T-helper 2 cell treated with Interferon-gamma antibody and Interleukin-4, amounts not matched to agents 5 μg/mL and 100 μg/mL, for 36 hours (primary cell): ENCODE data around the gene APOM.
A peak's percentile ranks its signal among the peaks of the same experiment; 100 is the strongest.

Experiments used
- DNase-seq: peaks from one replicate; pipeline ENCODE4 v3.0.0; 2021; ENCODE audit warnings: low spot score
- H3K27ac Mint-ChIP-seq: one replicate; pipeline ENCODE4 v1.8.0; 2021; ENCODE audit warnings: mild to moderate bottlenecking, mixed read lengths
- H3K27me3 Mint-ChIP-seq: one replicate; pipeline ENCODE4 v1.8.0; 2021; ENCODE audit warnings: low read depth, mixed read lengths
- H3K36me3 Mint-ChIP-seq: one replicate; pipeline ENCODE4 v1.8.0; 2021; ENCODE audit warnings: low read depth, mixed read lengths
- H3K4me1 Mint-ChIP-seq: one replicate; pipeline ENCODE4 v1.8.0; 2021; ENCODE audit warnings: low read depth, mixed read lengths
- H3K4me3 Mint-ChIP-seq: one replicate; pipeline ENCODE4 v1.8.0; 2022; ENCODE audit warnings: mild to moderate bottlenecking, moderate library complexity, mixed read lengths
- H3K9me3 Mint-ChIP-seq: one replicate; pipeline ENCODE4 v1.8.0; 2021; ENCODE audit warnings: mixed read lengths

Gene APOM

DNA sequence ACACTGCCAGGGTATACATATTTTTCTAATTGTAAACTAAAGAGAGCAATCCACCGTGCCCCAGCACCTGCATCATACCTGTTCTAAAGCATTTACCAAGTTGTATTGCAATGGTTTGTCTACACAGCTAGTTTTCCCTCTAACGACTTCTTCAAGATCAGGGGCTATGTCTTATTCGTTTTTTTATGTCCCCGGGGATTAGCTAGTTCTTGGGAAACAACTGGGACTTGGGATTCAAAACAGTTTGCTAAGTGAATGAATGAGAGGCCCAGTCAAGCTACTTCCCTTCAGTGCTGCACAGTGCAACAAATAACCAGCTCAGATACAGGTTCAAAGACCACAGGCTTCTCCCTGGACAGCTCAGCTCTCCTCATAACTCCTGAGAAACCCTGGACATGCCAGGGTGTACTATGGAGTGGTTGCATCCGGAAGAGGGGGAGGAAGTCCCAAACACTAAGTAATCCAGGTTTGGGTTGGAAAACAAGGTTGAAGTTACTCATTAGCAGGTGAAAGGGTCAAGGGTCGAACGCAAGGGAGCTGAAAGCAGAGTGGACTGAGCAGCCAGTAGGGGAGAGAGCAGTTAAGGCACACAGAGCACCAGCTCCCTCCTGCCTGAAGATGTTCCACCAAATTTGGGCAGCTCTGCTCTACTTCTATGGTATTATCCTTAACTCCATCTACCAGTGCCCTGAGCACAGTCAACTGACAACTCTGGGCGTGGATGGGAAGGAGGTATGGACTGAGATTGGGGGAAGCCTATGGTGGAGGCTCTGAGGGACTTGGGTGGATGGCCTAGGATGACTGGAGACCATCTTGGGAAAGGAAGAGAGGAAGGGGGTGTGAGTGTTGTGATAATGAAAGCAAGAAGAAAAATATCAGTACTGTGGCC lies at the start of gene APOM:
TSS of gene APOM (plus strand) at position 546 of the 889 bp plus-strand sequence. CDS start at position 619, 73 bp downstream.
- Mint-ChIP-seq H3K4me1 (peaks cover 56% of the 10 kb centered on the region), H3K27ac (peak within 1 kb of the TSS; percentile 65), H3K27me3 (no peaks in the 10 kb centered on the region), H3K4me3 (no peak within 1 kb of the TSS), H3K9me3 (no peaks in the 10 kb centered on the region), H3K36me3 (peaks cover 46% of the 10 kb centered on the region)
- DNase-seq: no peak

DNA sequence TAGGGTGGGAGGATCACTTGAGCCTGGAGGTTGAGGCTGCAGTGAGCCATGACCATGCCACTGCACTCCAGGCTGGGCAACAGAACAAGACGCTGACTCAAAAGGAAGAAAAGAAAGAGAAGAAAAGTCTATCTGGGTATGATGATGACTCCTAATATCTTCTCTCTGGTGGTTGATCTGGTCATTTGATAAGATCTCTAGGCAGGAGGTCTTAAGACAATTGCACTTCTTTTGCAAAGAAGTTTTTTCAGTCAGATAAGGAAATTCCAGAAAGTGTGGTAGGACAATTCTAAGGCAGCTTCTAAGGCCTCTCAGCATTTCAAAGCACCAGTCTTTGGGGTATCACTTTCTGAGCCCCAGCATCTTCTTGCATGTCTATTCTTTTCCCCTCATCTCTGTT lies 48.4 kb upstream of the APOM start:
- Mint-ChIP-seq H3K36me3 (no peaks in the 10 kb centered on the region), H3K9me3 (no peaks in the 10 kb centered on the region), H3K4me1 (peaks cover 6% of the 10 kb centered on the region), H3K4me3 (no peak overlapping the region), H3K27me3 (no peaks in the 10 kb centered on the region), H3K27ac (peak overlapping the region; percentile 38)
- no peak for DNase-seq

DNA sequence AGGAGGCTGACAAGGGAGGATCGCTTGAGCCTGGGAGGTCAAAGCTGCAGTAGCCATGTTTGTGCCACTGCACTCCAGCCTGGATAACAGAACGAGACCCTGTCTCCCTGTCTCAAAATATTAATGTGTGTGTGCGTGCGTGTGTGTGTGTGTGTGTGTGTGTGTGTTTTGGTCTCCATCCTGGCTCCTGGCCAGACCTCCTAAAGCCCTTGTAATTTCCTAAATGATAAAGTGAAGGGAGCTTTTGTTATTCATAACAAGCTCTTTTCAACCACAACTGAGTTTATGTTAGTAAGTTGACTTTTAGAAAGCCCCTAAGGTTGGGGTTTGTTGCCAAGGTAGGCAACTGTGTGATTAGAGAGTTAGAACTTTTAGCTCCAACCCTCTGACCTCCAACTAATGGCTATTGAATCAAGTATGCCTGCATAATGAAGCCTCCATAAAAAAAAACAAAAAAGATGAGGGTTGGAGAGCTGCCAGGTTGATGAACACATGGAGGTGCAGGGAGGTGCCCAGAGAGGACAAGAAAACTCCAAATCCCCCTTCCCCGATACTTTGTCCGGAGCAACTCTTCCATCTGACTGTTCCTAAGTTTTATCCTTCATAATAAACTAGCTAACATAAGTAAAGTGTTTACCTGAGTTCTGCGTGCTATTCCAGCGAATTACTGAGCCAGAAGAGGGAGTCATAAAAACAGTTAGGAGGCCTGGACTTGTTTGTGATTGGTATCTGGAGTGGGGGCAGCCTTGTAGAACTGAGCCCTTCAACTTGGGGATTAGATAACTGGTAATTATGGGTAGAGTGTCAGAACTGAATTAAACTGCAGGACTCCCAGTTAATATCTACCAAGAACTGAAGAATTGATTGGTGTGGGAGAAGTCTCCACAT lies 45.9 kb upstream of the APOM start:
- Mint-ChIP-seq H3K4me1 (peaks cover 13% of the 10 kb centered on the region), H3K9me3 (no peaks in the 10 kb centered on the region), H3K27ac (no peak overlapping the region), H3K4me3 (no peak overlapping the region), H3K36me3 (no peaks in the 10 kb centered on the region), H3K27me3 (no peaks in the 10 kb centered on the region)
- DNase-seq: no peak

- no peaks in the 10 kb centered on the region for H3K9me3 Mint-ChIP-seq
- peaks cover 23% of the 10 kb centered on the region for H3K4me1 Mint-ChIP-seq
- H3K27ac Mint-ChIP-seq: no peak overlapping the region
- H3K27me3 Mint-ChIP-seq: no peaks in the 10 kb centered on the region
- DNase-seq: no peak
- H3K4me3 Mint-ChIP-seq: no peak overlapping the region
- H3K36me3 Mint-ChIP-seq: no peaks in the 10 kb centered on the region
Observed at GRCh38 chr6:31610968-31611367, 44.7 kb upstream of the APOM start.

DNA sequence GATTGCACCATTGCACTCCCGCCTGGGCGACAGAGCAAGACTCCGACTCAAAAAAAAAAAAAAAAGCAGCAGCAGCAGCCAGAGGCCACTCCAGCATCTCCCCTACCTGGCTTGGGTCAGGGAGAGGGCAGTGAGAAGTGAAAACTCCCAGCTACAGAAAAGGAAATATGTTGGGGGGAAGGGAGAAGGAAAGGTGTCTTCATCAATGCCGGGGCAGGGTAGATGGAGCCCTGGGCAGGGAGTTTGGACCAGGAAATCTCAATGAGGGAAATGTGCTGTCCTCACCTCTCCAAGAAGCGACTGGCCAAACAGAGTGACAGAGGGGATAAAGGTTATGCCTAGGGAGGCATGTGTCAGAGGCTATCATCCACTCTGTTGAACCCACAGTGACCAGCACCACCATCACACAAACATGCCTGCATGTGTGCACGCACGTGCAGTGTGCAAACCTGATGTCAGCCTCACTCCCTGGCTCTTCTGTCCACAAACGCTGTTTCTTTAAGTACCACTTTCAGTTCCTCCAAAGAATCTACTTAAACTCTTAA lies 41.5 kb upstream of the APOM start:
- H3K27ac Mint-ChIP-seq: no peak overlapping the region
- DNase-seq: no peak

DNA sequence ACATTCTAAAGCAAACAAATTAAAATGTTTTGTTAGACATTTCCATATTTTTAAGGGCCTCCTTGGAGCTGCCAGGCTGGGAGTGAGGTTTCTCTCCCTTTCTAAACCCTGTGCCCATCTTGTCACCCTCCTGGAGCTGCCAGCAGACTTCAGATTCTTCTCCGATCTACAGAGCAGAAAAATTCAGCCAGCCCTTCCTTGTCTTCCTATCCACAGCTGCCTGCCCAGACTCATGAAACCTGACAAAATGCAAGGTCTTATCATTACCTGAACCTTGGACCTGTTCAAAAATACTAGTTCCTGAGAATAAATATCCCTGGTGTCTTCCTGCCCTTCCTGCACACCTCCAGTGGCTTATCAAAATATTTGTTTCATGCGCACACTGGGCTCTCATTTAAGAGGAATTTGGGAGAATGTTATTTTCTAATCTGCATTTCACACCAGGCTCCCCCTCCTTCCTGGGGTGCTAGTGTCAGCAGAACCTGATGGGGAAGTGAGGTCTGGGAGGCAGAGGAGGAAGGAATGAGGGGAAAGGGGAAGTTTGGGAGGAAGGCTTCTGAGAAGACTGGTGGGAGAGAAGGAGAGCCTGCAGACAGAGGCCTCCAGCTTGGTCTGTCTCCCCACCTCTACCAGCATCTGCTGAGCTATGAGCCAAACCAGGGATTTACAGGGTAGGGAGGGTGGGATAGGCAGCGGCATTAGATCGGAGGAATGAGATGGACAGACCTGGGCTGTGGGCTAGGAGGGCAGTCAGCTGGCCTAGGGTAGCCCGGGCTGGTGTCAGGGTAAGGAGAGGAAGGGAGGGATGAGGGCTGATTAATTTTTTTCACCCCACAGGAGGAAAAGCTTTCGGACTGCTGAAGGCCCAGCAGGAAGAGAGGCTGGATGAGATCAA lies 40.8 kb upstream of the APOM start, which contains the start of gene AIF1:
TSS of gene AIF1 (plus strand) at position 551 of the 895 bp plus-strand sequence. CDS start at position 647, 96 bp downstream.
- Mint-ChIP-seq H3K36me3 (peaks cover 9% of the 10 kb centered on the region), H3K4me3 (peak within 1 kb of the TSS; percentile 81), H3K4me1 (peaks cover 33% of the 10 kb centered on the region), H3K27ac (peak within 1 kb of the TSS; percentile 90), H3K9me3 (no peaks in the 10 kb centered on the region), H3K27me3 (no peaks in the 10 kb centered on the region)
- no peak for DNase-seq

More for the DNA sequence above, 41.5 kb upstream of the APOM start:
- Mint-ChIP-seq H3K27me3 (no peaks in the 10 kb centered on the region), H3K4me1 (peaks cover 31% of the 10 kb centered on the region), H3K36me3 (peaks cover 7% of the 10 kb centered on the region), H3K9me3 (no peaks in the 10 kb centered on the region), H3K4me3 (no peak overlapping the region)

GRCh38 chr6:31615748-31616147 lies 39.9 kb upstream of the APOM start:
- Mint-ChIP-seq H3K27me3 (no peaks in the 10 kb centered on the region), H3K9me3 (no peaks in the 10 kb centered on the region), H3K4me3 (peak overlapping the region; percentile 81), H3K4me1 (peaks cover 33% of the 10 kb centered on the region), H3K27ac (peak overlapping the region; percentile 90), H3K36me3 (peaks cover 9% of the 10 kb centered on the region)
- DNase-seq: peak; percentile 18

- H3K36me3 Mint-ChIP-seq: peaks cover 19% of the 10 kb centered on the region
- H3K4me1 Mint-ChIP-seq: peaks cover 41% of the 10 kb centered on the region
- H3K27ac Mint-ChIP-seq: peak overlapping the region; percentile 90
- no peaks in the 10 kb centered on the region for H3K27me3 Mint-ChIP-seq
- H3K9me3 Mint-ChIP-seq: no peaks in the 10 kb centered on the region
- no peak for DNase-seq
- peak overlapping the region; percentile 81 for H3K4me3 Mint-ChIP-seq
Observed at GRCh38 chr6:31617010-31617409, 38.7 kb upstream of the APOM start.

DNA sequence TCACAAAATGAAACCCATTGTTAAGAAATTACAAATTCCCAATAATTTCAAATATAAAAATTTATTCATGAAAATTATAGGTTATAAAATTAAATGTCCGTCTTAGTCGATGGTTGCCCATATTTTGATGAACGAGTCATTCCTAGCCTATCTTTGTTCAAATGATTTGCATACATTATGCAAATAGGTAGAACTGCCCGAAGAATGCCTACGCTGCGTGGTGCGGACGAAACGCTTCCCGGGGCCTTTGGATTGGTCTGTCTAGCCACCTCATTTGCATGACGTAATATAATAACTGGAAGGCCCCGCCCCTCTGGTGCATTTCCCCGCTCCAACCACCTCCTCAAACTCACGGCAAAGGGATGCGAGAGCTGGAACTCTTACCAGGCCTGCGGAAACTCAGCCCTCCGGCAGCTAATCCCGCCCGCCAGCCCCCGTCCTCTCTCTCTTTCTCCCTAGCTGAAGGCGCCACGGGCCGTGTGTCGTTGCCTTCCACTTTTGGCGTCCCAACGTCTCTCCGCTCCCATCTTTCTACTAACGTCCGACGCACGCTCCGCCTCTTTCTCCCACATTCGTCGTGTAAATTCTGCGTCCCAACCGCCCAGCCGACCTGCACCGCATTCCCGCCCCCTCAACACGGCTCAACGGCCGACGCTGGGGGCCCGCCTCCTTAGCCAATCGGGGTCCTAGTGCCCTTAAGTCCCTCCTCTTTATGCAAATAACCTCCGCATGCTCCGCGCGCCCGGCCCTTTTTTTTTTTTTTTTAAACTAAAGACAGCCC lies 35.7 kb upstream of the APOM start:
- Mint-ChIP-seq H3K4me1 (peaks cover 44% of the 10 kb centered on the region), H3K36me3 (peaks cover 41% of the 10 kb centered on the region), H3K9me3 (no peaks in the 10 kb centered on the region), H3K4me3 (peak overlapping the region; percentile 86), H3K27ac (peak overlapping the region; percentile 99), H3K27me3 (no peaks in the 10 kb centered on the region)
- peak; percentile 98 for DNase-seq

GRCh38 chr6:31620586-31621319 lies 34.9 kb upstream of the APOM start, which contains the start of gene PRRC2A:
Gene PRRC2A (plus strand): TSS chr6:31620715. CDS start chr6:31622790, 2,075 bp downstream.
- Mint-ChIP-seq H3K36me3 (peaks cover 47% of the 10 kb centered on the region), H3K4me1 (peaks cover 38% of the 10 kb centered on the region), H3K27me3 (no peaks in the 10 kb centered on the region), H3K27ac (peak within 1 kb of the TSS; percentile 99), H3K4me3 (peak within 1 kb of the TSS; percentile 90), H3K9me3 (no peaks in the 10 kb centered on the region)
- no peak for DNase-seq

DNA sequence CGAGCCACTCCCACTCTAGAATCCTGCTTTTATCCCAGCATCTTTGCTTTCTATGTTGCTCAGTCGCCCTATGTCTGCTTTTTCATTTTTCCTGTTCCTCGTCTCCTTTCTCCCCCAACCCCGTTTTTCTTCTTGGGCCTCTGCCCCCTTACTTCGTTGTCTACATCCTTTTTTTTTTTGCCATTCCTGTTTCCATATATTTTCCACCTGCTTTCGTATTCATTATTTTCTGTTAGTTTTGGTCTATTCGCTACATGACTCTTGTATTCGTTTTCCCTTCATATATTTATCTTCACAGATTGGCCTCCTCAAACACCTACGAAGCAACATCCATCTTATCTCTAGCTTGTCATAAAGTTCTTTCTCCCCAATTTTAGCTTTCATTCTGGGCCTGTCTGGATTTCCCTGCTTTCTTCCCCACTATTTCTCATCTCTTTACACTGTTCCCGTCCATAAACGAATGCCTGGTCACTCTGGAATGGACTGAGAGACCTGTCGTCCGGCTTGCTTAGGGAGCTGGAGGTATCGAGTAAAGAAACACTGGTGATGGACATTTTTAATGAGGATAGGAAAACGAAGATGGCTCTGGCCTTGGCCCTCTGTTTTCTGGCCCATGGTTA lies 34.3 kb upstream of the APOM start:
- peaks cover 53% of the 10 kb centered on the region for H3K36me3 Mint-ChIP-seq
- no peak for DNase-seq
- H3K9me3 Mint-ChIP-seq: no peaks in the 10 kb centered on the region
- H3K4me3 Mint-ChIP-seq: peak overlapping the region; percentile 90
- H3K27ac Mint-ChIP-seq: peak overlapping the region; percentile 93
- H3K4me1 Mint-ChIP-seq: peaks cover 33% of the 10 kb centered on the region
- no peaks in the 10 kb centered on the region for H3K27me3 Mint-ChIP-seq
